Epidermal melanocyte (primary cell): Measurements from ENCODE around the gene ZNF892.
A peak's percentile ranks its signal among the peaks of the same experiment; 100 is the strongest.
"Not testable (repeated sequence)": the region's sequence is repeated elsewhere in the genome, so short reads cannot be mapped to it uniquely, and the experiment has no call there.

Source experiments
- DNase-seq: peaks from one replicate; pipeline ENCODE4 v3.0.0; 2011; ENCODE audit warnings: low spot score; ENCODE audit not compliant: insufficient read length

ZNF892 gene

DNA sequence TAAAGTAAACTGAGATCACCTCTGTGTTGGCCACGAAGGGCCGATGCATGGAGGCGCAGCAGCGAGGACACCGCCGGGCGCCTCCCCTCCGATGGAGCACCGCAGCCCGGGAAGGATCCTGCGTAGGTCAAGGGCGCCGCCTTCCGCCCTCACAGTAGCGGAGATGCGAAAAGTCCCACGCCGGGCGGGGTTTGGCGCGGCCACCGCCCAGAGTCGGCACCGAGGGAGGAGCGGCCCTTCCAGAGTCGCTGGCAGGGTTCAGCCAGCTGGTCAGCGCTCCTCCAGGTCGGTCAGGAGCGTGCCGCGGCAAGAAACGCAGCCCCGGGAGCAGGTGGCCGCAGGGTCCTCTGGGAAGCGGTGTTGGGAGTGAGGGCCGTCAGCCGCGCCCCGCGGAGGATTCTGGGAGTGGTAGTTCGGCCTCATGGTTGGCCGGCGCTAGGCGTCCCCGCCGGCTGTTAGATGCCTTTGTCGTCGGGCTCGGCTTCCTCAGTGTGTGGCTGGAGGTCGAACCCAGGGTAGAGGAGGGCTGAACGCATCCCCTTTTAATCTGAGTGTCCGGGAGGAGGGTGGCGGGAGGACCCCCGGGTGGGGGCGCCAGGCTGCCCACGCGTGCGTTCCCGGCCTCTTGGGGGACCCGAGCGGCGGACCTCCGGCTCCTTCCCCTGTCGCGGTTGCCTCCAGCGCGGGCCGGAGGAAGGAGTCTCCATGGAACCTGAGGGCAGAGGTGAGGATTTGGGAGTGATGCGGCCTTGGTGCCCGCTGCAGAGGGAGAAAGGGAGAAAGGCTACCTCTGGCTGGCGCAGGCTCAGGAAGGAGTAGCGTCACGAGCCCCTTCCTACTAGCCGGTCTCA lies at the start of gene ZNF892:
Gene ZNF892 (plus strand): TSS at position 411 of the 851 bp plus-strand sequence. CDS start 295 bp downstream, at position 706.
- peak; percentile 93 for DNase-seq

DNA sequence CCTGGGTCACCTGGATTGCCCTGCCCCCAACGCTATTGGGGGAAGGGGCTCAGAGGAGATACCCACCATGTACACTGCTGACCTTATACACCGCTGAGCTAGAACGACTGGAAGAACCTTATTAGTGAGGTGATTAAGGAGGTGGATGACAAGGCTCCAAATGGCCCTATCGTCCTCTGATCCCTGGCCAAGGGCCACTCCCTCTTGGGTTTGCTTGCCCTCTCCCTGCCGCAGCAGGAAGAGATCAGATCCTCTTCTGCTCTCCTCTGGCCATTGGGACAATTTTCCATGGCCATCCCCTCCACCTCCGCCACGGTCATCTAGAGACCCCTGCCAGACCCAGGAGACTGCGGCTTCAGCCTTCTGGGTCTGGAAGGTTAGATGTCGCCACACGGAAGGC lies 48.9 kb upstream of the ZNF892 start:
- DNase-seq: no peak

DNA sequence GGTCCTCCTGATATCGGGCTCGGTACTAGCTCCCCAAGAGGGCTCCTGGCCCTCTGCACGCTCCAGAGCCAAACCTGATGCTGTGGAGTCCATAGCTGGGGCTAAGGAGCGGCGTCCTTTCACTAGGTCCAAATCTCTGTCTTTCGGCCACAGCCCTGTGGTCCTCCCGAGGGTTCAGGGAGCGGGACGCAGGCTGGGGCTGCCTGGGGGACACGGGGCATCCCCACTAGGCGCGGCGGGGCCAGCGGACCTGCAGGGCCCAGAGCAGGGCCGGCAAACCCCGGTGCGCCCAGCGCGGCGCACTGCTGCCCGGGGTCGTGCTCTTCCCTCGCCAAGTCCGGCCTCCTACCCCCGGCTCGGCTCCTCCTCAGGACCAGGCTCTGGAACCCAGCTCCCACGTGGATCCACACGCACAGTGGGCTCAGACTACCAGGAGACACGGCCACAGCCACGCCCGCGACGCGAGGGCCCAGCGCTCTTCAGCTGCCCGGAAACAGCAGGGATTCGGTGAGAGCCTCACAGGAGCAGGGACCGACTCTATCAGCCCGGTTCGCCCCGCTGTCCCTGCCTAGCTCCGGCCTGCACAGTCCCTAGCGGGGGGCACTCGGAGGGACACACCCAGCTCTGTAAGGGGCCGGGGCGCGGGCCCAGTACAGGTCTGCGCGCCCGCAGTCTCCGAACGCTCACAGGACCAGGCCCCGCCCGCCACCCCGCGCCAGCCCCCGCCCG lies 48.3 kb upstream of the ZNF892 start:
- peak; percentile 23 for DNase-seq

DNA sequence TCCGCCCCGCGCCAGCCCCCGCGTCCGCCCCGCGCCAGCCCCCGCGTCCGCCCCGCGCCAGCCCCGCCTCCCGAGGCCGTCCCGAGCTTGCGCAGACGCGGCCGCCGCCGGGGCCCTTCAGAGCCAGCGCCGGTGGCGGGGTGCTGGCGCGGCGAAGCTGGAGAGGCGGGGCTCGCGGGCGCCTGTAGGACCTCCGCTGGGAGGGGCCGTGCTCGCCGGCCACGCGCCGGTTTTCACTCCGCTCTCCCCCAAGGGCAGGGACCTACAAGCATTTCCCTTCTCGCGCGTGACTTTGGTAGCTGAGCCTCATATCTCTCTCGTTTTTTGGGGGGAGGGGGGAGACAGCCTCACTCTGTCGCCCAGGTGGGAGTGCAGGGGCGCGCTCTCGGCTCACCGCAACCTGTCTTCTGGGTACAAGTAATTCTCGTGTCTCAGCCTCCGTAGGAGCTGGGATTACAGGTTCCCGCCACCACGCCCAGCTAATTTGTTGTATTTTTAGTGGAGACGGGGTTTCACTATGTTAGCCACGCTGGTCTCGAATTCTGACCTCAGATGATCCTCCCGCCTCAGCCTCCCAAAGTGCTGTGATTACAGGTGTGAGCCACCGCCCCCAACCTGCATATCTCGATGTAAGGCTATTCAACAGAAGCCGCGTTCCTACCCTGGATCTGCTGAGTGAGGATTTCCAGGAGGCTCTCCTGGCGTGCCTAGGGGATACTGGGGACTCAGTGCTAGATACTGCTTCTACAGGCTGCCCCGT lies 47.5 kb upstream of the ZNF892 start, which contains the start of gene ZNF514:
Gene ZNF514 (minus strand): TSS at position 159 of the 760 bp plus-strand sequence. CDS start 6,595 bp downstream, outside the sequence.
- DNase-seq: peak; percentile 55

DNA sequence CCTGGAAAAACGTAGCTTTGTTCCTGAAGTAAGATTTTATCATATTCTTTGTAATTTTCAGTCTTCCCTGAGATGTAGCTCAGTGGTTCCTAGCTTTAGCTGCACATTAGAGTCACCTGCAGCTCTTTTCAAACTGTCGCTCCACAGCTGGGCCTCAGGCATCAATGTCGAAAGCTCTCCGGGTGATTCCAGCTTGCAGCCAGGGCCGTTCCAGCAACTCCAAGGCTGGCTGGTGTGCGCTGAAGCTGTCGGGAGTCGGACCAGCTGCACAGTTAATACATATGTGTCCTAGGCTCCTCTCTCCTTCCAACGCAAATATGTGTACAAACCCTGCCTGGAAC lies 42.3 kb upstream of the ZNF892 start:
- DNase-seq: no peak

DNA sequence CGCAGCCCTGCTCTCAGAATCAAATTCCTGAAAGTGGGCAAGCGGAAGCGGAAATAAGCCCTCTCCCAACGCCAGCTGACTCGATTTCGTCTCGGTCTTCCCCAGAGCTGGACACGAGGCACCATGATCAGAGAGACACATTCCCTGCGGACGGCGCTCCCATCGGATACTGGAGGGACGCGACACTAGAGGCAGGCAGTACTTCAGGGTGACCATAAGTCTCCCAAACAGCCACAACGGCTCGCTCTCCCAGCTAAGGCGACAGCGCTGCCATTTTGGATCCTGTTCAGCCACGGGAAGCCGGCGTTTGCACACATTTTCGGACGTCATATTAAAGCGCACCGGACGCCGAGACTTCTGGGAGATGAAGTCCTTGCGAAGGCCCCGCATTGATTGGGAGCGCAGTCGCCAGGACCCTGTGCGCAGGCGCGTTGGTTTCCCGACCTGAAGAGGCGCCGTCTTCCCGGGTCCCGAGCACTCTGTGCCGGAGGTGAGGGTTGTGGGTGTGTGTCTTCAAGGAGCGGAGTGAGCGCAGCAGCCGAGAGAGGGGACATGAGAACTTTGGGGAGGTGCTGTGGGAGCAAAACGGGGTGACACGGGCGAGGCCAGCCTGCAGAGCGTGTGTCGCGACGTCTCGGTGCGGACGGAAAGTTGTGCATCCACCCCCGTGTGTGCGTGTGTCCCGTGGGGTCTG lies 41.8 kb upstream of the ZNF892 start, which contains the start of gene ZNF2:
Gene ZNF2 (plus strand): TSS at position 439 of the 694 bp plus-strand sequence. CDS start 10,418 bp downstream, outside the sequence.
- peak; percentile 99 for DNase-seq

DNA sequence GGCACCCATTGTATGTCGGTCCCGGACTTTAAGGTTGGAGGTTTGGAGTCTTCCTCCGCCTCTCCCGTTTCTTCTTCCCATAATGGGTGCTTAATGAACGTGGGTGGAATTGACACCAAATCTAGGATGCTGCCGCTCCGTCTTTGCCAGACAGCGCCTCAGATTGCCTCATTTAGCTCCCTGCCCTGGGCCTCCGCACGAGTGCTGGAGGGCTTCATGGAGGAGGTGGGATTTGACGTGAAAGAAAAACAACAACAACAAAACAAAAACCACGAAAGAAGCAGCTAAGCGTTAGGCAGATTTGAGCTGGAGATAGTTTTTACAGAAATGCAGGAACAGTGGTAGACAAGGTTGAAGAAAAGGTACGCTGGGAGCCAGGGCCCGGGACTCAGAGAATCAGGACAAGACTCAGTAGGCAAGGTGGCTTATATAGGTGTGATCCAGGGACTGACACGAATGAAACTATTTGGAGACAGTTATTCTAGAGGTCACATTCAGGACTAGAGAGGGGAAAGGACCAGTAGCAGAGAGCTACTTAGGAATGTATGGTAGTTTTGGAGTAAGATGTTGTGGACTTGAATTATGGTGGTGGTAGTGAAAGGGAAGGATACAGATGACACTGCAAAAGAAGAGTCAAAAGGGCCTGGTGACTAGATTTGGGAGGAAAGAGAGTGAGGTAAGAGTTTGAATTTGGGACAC lies 41.1 kb upstream of the ZNF892 start:
- no peak for DNase-seq

DNA sequence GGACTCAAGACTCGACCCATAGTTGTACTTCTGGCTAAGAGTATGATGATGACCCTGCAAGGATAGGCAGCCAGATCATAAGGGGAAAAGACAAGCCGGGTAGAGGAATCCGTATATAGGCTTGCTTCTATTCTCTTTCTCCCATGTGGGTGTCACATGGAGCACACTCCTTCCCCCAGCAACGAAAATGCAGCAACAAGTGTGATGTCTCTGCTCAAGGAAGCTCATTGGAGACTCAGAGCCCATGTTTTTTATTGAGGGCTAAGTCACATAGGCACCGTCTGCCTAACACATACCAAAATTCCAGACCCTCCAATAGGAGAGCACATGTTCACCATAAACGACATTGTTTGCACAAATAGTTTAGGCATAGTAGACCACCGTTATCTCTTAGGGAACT lies 35.4 kb upstream of the ZNF892 start:
- no peak for DNase-seq

DNA sequence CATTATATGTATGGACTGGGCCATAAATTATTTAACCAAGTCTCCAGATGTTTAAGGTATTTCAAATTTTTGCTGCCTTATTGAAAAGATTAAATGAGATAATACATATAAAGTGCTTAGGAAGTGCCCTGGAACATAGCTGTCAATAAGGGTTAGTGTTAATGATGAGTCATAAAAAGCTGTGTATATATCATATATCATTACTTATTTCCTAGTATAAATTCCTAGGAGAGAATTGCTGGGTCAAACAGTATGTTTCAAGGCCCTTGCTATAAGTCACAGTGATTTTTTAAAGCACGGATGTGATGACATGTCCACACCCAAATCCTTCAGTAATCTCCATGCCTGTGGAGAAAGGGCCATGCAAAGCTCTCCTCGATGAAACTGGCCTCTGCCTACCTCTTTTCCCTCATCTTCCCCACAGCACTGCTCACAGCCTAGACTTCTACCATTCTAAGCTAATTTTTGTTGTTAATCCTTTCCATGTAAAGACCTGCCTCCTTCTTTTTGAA lies 33.2 kb upstream of the ZNF892 start:
- no peak for DNase-seq

DNA sequence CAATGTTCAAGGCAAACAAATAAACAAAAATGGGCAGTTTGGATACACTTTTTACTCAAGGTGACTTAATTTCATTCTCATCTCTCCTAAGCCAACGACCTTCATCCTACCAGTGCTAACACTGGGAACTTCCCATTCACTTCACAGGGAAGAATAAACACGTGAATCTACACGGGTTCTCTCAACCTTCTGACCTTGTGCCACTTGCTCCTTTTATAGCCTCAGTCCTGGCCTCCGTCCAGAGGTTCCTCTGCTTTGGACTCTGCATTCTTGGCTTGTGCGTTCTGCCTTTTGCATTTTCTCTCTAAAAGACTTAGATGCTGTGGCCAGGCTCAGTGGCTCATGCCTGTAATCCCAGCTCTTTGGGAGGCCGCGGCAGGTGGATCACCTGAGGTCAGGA lies 27.9 kb upstream of the ZNF892 start:
- DNase-seq: no peak

DNA sequence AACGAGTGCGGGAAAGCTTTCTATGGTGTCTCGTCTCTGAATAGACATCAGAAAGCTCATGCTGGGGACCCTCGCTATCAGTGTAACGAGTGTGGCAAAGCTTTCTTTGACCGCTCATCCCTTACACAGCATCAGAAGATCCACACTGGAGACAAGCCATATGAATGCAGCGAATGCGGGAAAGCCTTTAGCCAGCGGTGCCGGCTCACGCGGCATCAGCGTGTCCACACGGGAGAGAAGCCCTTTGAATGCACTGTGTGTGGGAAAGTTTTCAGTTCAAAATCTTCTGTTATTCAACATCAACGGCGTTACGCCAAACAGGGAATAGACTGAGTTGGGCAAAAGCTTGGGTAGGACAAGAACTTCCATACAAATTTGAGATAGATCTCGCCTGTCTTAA lies 25.5 kb upstream of the ZNF892 start:
- no peak for DNase-seq

DNA sequence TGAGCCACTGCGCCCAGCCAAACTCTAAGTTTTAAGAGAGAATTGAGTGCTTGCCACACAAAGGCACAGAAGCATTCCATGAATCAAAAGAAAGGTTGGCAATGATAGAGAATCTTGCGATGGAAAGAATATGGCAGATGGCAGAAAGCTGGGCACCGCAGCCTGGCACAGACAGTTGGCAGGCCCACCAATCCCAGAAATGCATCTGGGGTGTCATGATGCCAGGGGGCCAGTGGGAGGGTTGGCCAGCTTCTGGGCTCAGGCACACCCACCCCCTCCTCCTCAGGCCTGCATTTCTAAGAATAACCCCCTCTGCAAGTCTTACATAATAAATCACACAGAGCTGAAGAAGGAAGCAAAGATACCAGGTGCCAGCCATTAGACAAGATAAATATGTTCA lies 22.1 kb upstream of the ZNF892 start:
- no peak for DNase-seq

DNA sequence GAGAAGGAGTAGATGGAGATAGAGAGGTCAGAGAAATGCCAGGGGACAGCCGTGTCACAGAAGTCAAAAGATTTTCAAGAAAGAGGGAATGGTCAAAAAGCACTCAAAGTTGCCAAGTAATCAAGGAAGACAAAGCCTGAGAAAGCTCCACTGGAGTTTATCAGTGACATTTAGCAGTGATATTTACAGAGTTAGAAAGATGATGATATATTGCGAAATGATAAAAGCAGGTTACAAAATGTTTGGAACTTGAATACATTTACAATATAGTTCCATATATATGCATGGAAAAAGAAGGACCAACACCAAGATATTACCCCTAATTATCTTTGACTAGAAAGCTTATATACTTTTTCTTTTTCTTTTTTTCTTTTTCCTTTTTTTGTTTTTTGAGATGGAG lies 21.3 kb upstream of the ZNF892 start:
- no peak for DNase-seq

DNA sequence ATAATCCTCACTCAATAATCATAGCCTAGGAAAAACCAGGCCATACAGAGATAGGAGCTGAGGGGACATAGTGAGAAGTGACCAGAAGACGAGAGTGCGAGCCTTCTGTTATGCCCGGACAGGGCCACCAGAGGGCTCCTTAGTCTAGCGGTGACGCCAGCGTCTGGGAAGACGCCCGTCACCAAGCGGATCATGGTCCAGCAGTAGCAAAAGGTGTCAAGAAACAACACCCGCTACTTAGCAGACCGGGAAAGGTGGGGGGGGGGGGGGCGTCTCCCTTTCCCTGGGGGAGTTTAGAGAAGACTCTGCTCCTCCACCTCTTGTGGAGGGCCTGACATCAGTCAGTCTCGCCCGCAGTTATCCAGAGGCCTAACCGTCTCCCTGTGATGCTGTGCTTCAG lies 14.4 kb upstream of the ZNF892 start:
- DNase-seq: not testable (repeated sequence)

DNA sequence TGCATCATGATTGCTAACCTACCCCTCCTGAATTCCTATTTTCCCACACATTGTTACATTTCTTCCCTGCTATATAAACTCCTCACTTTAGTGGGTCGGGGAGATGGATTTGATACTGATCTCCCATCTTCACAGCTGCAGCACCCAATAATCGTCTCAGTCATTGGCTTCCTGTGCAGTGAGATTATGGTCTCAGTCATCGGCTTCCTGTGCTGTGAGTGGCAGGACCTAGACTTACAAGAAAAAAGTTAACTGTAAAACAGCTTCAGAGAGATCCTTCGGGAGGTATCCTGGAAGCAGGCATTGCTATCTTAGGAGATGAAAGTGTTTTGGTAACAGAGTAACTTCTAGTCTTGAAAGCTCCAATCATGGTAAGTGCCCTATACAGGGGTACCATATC lies 3.4 kb upstream of the ZNF892 start:
- DNase-seq: no peak

DNA sequence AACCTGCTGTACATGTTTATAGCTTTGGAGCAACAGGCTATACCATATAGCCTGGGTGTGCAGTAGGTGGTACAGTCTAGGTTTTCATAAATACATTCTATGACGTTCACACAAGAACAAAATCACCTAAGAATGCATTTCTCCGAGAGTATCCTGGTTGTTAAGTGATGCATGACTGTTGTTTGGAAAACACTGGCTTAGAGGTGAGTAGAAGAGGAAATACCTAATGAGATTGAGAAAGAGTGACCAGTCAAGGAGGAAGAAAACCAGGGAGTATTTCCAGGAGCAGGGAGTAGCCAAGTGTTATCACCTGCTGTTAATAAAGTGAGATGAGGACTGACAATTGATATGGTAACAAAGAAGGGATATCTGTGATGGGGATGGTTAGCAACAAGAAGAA lies 2.9 kb upstream of the ZNF892 start:
- DNase-seq: no peak

DNA sequence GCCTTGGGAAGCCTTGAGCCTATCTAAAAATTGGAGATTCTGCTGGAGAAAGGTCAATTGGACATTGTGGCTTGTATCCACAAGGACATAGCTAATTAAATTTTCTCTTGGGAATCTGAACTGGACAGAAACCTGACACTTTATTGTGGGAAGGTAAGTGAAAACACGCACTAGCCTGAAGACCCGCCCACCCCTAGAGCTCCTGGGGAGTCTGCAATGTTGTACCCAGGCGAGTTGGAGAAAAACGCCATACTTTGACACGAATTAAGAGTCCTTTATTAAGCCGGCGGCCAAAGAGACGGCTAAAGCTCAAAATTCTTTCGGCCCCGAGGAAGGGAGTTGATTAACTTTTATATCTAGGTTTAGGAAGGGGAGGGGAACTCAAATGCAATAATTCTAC lies 1.2 kb upstream of the ZNF892 start:
- no peak for DNase-seq

DNA sequence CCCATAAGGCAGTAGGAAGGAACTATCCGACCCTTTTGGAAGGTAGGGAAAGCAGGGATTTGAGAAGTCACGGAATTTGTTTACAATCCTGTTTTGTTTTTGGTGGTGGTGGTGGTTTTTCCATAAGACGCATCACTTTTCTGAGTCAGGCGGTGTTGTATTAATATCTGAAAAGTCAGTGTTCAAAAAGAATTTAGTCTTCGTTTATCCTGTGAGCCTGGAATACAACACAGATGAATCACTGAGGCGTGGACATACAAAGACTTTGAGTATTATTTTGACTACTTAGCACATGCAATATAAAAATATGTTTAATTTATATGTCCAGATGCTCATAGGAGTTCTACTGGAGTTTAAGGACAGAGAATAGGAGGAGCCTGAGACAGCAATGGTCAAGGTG lies 785 bp downstream of the ZNF892 start:
- no peak for DNase-seq

DNA sequence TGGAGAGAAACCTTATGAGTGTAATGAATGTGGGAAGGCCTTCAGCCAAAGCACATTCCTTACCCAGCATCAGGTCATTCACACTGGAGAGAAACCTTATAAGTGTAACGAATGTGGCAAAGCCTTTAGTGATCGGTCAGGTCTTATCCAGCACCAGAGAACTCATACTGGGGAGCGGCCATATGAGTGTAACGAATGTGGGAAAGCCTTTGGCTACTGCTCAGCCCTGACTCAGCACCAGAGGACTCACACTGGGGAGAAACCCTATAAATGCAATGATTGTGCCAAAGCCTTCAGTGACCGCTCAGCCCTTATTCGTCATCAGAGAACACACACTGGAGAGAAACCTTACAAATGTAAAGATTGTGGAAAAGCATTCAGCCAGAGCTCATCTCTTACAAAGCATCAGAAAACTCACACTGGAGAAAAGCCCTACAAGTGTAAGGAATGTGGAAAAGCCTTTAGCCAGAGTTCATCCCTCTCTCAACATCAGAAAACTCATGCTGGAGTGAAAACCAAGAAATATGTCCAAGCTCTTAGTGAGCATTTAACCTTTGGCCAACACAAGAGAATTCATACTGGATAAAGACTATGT lies 7.8 kb downstream of the ZNF892 start:
- DNase-seq: no peak

DNA sequence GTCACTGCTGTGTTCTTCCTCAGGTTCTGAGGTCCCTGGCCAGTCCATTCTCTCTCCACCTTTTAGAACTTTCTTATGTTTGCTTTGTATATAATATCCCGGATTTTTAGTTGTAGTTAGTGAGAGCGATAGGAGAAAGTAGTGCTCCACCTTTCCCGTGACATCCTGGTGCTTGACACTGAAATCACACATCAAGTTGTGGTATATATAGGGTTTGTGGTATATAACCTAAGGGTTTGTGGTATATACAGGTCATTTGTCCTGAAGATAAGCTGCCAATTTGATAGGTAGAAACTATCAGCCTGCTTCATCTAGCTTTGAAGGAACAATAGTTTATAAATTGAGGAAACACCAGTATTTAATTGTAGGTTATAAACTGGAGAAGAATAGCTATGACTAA lies 13.1 kb downstream of the ZNF892 start:
- no peak for DNase-seq
